Measurements from ENCODE around the gene RFX4.

DNA sequence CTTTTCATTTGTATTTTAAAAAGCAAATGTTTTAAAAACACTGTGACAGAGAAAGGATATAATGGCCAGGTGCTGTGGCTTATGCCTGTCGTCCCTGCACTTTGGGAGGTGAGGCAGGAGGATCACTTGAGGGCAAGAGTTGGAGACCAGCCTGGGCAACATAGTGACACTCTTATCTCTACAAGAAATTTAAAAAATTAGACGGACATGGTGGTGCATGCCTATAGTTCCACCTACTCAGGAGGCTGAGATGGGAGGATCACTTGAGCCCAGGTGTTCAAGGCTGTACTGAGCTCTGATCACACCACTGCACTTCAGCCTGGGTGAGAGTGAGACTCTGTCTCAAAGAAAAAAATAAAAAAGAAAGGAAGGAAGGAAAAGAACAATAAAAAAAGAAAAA lies 7.8 kb downstream of the RFX4 start:
- TF ChIP-seq, protein P1, sequence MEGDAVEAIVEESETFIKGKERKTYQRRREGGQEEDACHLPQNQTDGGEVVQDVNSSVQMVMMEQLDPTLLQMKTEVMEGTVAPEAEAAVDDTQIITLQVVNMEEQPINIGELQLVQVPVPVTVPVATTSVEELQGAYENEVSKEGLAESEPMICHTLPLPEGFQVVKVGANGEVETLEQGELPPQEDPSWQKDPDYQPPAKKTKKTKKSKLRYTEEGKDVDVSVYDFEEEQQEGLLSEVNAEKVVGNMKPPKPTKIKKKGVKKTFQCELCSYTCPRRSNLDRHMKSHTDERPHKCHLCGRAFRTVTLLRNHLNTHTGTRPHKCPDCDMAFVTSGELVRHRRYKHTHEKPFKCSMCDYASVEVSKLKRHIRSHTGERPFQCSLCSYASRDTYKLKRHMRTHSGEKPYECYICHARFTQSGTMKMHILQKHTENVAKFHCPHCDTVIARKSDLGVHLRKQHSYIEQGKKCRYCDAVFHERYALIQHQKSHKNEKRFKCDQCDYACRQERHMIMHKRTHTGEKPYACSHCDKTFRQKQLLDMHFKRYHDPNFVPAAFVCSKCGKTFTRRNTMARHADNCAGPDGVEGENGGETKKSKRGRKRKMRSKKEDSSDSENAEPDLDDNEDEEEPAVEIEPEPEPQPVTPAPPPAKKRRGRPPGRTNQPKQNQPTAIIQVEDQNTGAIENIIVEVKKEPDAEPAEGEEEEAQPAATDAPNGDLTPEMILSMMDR (IDR thresholded peaks at IDR 0.05; ENCODE audit: low read length), result no peak
- TF ChIP-seq EZH2phosphoT487 (IDR thresholded peaks at IDR 0.05; ENCODE audit: low read length), result no peak

Measured in MM.1S (cell line).